Measurements from ENCODE around the gene KIRREL3. TPM values are rescaled to one million over a fixed set of nuclear protein-coding genes. Genes with fewer than 3 reads are reported as not detected.

Gene KIRREL3
- polyA plus RNA-seq, 1 of the 3 experiments (the other 2 are of a cell fraction) = 3.7 TPM

- Histone ChIP-seq H3K9me2 (no peaks in the 10 kb centered on the region), H3K27ac (ENCODE audit: low read depth in 2 of 2, low read length in 1 of 2) (no peak overlapping the region), H3K4me2 (no peak overlapping the region), H3K4me3 (ENCODE audit: low read depth in 2 of 2, low read length in 1 of 2) (no peak overlapping the region; a peak in 1 of 4 replicates), H2AFZ (ENCODE audit: low read depth) (no peak overlapping the region), H3K36me3 (replicated peaks in 1 of 2; ENCODE audit: control insufficient read depth in 1 of 2, insufficient read depth in 2 of 2, low read length in 1 of 2) (no peaks in the 10 kb centered on the region), H3K9me3 (no peaks in the 10 kb centered on the region), H4K20me1 (ENCODE audit: insufficient read depth) (no peaks in the 10 kb centered on the region), H3K4me1 (ENCODE audit: control insufficient read depth in 1 of 2, insufficient read depth in 2 of 2, low read depth in 1 of 2, low read length in 1 of 2) (no peaks in the 10 kb centered on the region), H3F3A (replicated peaks; ENCODE audit: insufficient read depth) (no peaks in the 10 kb centered on the region), H3K27me3 (ENCODE audit: insufficient read depth) (peaks cover 4% of the 10 kb centered on the region; the same call in 1 of the 2 replicates), H3K79me2 (ENCODE audit: insufficient read depth) (no peaks in the 10 kb centered on the region), H3K9ac (no peak overlapping the region)
- no peak for DNase-seq
- ChIA-PET POLR2A (no interaction called here), CTCF (interaction anchor here (0.6 kb wide), 1 partner anchor 590 kb away, joined by 3 read pairs; no protein-coding TSS in a partner anchor)
- WGBS (ENCODE audit: low lambda C conversion rate) = 25% methylated on average over 7 of the region's 7 CpGs
- TF ChIP-seq RCOR1 (IDR thresholded peaks at IDR 0.05; ENCODE audit: low read length) (no peak), PBX3 (IDR thresholded peaks at IDR 0.05) (0 out of 2 replicates have a peak, but pooled peaks have one; percentile 12), CHD2 (IDR thresholded peaks at IDR 0.05; ENCODE audit: low read length, partially characterized antibody) (no peak), FOXM1 (IDR thresholded peaks at IDR 0.05; ENCODE audit: low read depth) (no peak), GABPA (IDR thresholded peaks at IDR 0.05; ENCODE audit: low read depth) (no peak), RAD21 (IDR thresholded peaks at IDR 0.05; ENCODE audit: low read length) (peak; percentile 37), ZBTB33 (IDR thresholded peaks at IDR 0.05; ENCODE audit: borderline replicate concordance, low read depth) (no peak), MEF2A (IDR thresholded peaks at IDR 0.05; ENCODE audit: borderline replicate concordance, low read depth) (no peak), USF2 (IDR thresholded peaks at IDR 0.05; ENCODE audit: borderline replicate concordance, low read depth, low read length) (no peak), FOSL2 (IDR thresholded peaks at IDR 0.05; ENCODE audit: borderline replicate concordance, low read depth) (peak; percentile 80), GATA2 (CRISPR knock-in tag; IDR thresholded peaks at IDR 0.05) (no peak), ELF1 (IDR thresholded peaks at IDR 0.05) (no peak), NFIC (IDR thresholded peaks at IDR 0.05; ENCODE audit: borderline replicate concordance) (no peak), EZH2phosphoT487 (IDR thresholded peaks at IDR 0.05; ENCODE audit: borderline replicate concordance, low read depth) (no peak), RXRA (IDR thresholded peaks at IDR 0.05; ENCODE audit: borderline replicate concordance, low read depth) (no peak; the same call in 1 of the 2 replicates), TEAD4 (IDR thresholded peaks at IDR 0.05; ENCODE audit: borderline replicate concordance, insufficient read depth) (no peak), SMC3 (IDR thresholded peaks at IDR 0.05; ENCODE audit: low read depth, low read length) (peak; percentile 23; the same call in 1 of the 2 replicates), RFX5 (IDR thresholded peaks at IDR 0.05; ENCODE audit: low read length) (no peak), YY1 (IDR thresholded peaks at IDR 0.05; ENCODE audit: low read depth) (no peak), FOXJ3 (CRISPR knock-in tag; IDR thresholded peaks at IDR 0.05) (no peak), TCF12 (IDR thresholded peaks at IDR 0.05) (no peak), REST (IDR thresholded peaks at IDR 0.05; ENCODE audit: low read depth, low read length) (no peak), MAX (IDR thresholded peaks at IDR 0.05; ENCODE audit: low read depth) (peak; percentile 18; the same call in 1 of the 2 replicates), EP300 (IDR thresholded peaks at IDR 0.05; ENCODE audit: borderline replicate concordance in 1 of 2, low read depth in 1 of 2, low read length in 1 of 2) (no peak), IRF3 (IDR thresholded peaks at IDR 0.05; ENCODE audit: low read depth, low read length) (no peak), POLR2AphosphoS5 (IDR thresholded peaks at IDR 0.05; ENCODE audit: low read depth, low read length) (no peak), NRF1 (IDR thresholded peaks at IDR 0.05; ENCODE audit: low read depth, low read length) (no peak)
These were observed 16.9 kb upstream of the KIRREL3 start for GRCh38 chr11:127017482-127017881.

Measured in SK-N-SH (cell line).